22Rv1 (cell line): ENCODE results near the gene ENTR1.

Source experiments
- H3K27ac ChIP-seq: fragments of 450-650 bp; 2 replicates; pipeline ENCODE4 v1.5.1; 2017
- CTCF ChIP-seq: fragments of 450-650 bp; IDR thresholded peaks from 2 replicates; pipeline ENCODE4 v1.5.1; 2017; ENCODE audit warnings: mild to moderate bottlenecking
- ZFX ChIP-seq: fragments of 450-650 bp; IDR thresholded peaks from 2 replicates; pipeline ENCODE4 v1.6.1; 2017; ENCODE audit warnings: antibody characterized with exemption, borderline replicate concordance

ENTR1 gene

GRCh38 chr9:136361047-136361753 lies 49.2 kb downstream of the ENTR1 start:
- TF ChIP-seq CTCF (no peak), ZFX (no peak)
- no peak overlapping the region for H3K27ac ChIP-seq

- no peak overlapping the region for H3K27ac ChIP-seq
- TF ChIP-seq CTCF = no peak
- TF ChIP-seq ZFX = no peak
These were observed 50.4 kb downstream of the ENTR1 start for GRCh38 chr9:136359774-136360718.

GRCh38 chr9:136358888-136359287 lies 51.5 kb downstream of the ENTR1 start:
- no peak overlapping the region for H3K27ac ChIP-seq
- TF ChIP-seq CTCF = no peak

GRCh38 chr9:136358016-136358415 lies 52.4 kb downstream of the ENTR1 start:
- TF ChIP-seq CTCF (no peak), ZFX (no peak)

GRCh38 chr9:136357202-136357725 lies 53.1 kb downstream of the ENTR1 start:
- TF ChIP-seq ZFX (no peak), CTCF (no peak)
- H3K27ac ChIP-seq = no peak overlapping the region

More at GRCh38 chr9:136358016-136358415, 52.4 kb downstream of the ENTR1 start:
- H3K27ac ChIP-seq = no peak overlapping the region

- H3K27ac ChIP-seq = no peak overlapping the region
These were observed 54.5 kb downstream of the ENTR1 start for GRCh38 chr9:136355616-136356557.

More at GRCh38 chr9:136355616-136356557, 54.5 kb downstream of the ENTR1 start:
- TF ChIP-seq CTCF (no peak), ZFX (no peak)
